ENCODE measurements around the gene CLASP1.

DNA sequence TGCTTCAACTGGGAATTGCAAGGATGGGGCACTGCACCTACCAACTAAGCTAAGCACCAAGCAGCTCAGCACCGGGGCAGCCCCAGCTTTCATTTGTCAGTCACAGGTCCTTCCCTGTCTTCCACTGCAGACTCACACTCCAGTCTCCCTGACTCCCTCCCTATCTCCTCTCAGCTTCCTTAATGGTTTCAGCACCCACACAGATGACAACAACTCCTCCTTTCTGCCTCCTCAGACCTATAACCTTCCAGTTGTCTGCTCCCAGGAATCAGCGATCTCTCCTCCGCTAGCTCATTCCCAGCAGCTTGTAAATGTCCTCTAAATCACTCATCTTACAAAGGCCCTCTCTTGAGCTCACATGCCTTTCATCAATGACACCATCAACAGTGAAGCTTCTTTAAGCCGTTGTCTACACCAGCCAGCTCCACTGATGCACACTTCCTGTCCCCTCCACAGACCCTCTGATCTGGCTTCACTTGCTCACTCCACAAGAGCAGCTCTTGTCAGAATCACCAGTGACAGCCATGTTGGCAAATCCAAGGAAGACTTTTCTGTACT is 32.1 kb downstream of the CLASP1 start:
- TF ChIP-seq, protein P1, sequence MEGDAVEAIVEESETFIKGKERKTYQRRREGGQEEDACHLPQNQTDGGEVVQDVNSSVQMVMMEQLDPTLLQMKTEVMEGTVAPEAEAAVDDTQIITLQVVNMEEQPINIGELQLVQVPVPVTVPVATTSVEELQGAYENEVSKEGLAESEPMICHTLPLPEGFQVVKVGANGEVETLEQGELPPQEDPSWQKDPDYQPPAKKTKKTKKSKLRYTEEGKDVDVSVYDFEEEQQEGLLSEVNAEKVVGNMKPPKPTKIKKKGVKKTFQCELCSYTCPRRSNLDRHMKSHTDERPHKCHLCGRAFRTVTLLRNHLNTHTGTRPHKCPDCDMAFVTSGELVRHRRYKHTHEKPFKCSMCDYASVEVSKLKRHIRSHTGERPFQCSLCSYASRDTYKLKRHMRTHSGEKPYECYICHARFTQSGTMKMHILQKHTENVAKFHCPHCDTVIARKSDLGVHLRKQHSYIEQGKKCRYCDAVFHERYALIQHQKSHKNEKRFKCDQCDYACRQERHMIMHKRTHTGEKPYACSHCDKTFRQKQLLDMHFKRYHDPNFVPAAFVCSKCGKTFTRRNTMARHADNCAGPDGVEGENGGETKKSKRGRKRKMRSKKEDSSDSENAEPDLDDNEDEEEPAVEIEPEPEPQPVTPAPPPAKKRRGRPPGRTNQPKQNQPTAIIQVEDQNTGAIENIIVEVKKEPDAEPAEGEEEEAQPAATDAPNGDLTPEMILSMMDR (IDR thresholded peaks at IDR 0.05; ENCODE audit: low read depth, low read length) = no peak
- TF ChIP-seq EZH2phosphoT487 (IDR thresholded peaks at IDR 0.05; ENCODE audit: low read depth) = no peak
